HT-29 (cell line): ENCODE results near the gene NUP98. TPM values are rescaled to one million over a fixed set of nuclear protein-coding genes. Genes with fewer than 3 reads are reported as not detected.

Source experiments
- DNase-seq: peaks from one replicate; pipeline ENCODE4 v3.0.0-alpha.2; 2015; ENCODE audit warnings: low spot score
- small RNA-seq: library from RNA; depleted of rRNA; stranded (forward); fragments of <200 nt; gene quantifications from one replicate; pipeline ENCODE3, GENCODE V24; 2014
- total RNA-seq: library from RNA; depleted of rRNA; stranded (reverse); fragments of >200 nt; shearing (Covaris generic); gene quantifications from 2 replicates; pipeline ENCODE4 v1.2.3, GENCODE V29; 2014; rRNA removed

Gene NUP98
- total RNA-seq, 1 experiment from 2014 or later: 165 TPM

GRCh38 chr11:3642071-3642951 lies 155.0 kb downstream of the NUP98 start:
- peak; percentile 47 for DNase-seq

- no peak for DNase-seq
Observed at GRCh38 chr11:3641701-3642070, 155.7 kb downstream of the NUP98 start, which contains the start of gene ART5. ART5 (minus strand) TSS chr11:3641992; CDS start chr11:3641862, 130 bp downstream.

- DNase-seq: no peak
Observed at GRCh38 chr11:3641191-3641590, 156.2 kb downstream of the NUP98 start.

GRCh38 chr11:3639841-3640240 lies 157.5 kb downstream of the NUP98 start:
- no peak for DNase-seq

GRCh38 chr11:3638513-3638912 lies 158.8 kb downstream of the NUP98 start:
- no peak for DNase-seq

DNA sequence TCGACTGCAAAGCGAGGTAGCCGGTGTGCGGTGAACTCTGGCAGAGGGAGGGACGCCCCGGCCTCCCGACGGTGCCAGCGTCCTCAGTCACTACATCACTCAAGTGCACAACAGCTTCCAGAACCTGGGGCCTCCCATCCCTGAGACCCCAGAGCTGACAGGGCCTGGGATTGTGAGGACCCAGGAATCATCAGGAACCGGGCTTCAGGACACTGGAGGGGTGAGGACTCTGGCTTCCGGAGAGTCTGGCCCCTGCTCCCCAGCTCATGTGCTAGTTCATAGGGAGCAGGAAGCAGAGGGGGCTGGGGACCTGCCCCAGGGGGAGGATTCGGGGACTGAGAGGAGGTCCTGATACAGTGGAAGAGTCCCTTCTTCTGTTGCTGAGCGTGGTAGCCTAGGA lies 160.2 kb downstream of the NUP98 start:
- DNase-seq: no peak

- DNase-seq: no peak
Observed at GRCh38 chr11:3635641-3636375, 161.5 kb downstream of the NUP98 start.

DNA sequence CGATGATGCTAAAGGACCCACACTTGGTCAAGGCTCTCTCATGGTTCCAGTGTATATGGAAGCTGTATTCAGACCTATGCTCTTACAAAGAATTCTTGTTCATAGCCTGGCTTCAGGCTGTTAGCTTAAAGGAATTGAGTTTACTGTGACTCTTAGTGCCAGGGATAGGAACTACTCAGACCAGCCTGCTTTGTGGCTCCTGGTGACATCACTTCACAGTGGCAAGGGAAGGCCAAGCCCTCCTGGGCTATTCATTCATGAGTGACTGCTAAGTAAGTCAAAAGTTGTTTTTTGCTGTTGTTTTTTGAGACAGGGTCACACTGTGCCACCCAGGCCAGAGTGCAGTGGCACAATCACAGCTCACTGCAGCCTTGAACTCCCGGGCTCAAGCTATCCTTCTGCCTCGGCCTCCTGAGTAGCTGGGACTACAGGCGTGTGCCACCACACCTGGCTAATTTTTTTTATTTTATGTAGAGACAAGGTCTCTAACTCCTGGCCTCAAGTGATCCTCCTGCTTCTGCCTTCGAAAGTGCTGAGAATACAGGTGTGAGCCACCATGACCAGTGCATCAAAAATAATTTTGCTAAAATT lies 165.2 kb downstream of the NUP98 start:
- no peak for DNase-seq

GRCh38 chr11:3631331-3631730 lies 166.0 kb downstream of the NUP98 start:
- no peak for DNase-seq

DNA sequence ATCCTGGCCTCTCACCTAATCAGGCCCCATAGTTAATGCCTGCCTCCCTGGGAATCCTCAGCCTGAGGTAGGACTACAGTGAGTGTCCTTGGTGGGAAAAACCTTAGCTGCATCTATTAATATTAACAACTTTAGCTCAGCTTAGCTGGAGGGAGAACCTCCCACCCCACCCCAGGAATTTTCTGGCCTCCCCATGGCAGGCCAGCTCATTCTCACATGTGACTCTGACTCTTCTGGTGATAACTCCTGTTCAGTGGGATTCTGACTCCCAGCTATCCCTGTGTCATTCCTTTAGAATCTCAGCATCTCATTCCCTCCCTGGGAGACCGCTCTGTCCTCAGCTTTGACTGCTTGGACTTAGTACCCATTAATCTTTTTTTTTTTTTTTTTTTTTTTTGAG lies 170.1 kb downstream of the NUP98 start:
- no peak for DNase-seq

- no peak for DNase-seq
Observed at GRCh38 chr11:3626250-3626960, 170.9 kb downstream of the NUP98 start.

Small RNA genes within 50 kb of the gene (small RNA-seq; reads per million reads assigned to genes)
- gene RF00019 (not detected), gene RNU6-1143P (not detected), gene RNU7-50P (not detected)

Other genes with a start within 250 kb of the NUP98 start
- gene ART5, start 155.6 kb downstream of the NUP98 start, total RNA-seq: not detected in 2 replicates
- gene ART1, start 152.4 kb downstream of the NUP98 start, total RNA-seq: not detected in 2 replicates
- 2.1 and 2.8 TPM in 2 replicates for gene CHRNA10, start 126.2 kb downstream of the NUP98 start, total RNA-seq
- 40.9 and 41.3 TPM in 2 replicates for gene PGAP2, start 11.0 kb upstream of the NUP98 start, total RNA-seq
- gene RHOG, start 43.4 kb upstream of the NUP98 start, total RNA-seq: 53.4 and 58.9 TPM in 2 replicates
- gene STIM1, start 58.1 kb upstream of the NUP98 start, total RNA-seq: 28.3 and 29.4 TPM in 2 replicates